Measurements from ENCODE around the gene FAM222A.

The FAM222A gene

GRCh38 chr12:109768901-109769670, 55.5 kb downstream of the FAM222A start:
- TF ChIP-seq CTCF (IDR thresholded peaks at IDR 0.05; ENCODE audit: insufficient read depth, low read length, poor library complexity, severe bottlenecking) (no peak), EZH2phosphoT487 (conservative IDR thresholded peaks at IDR 0.05; ENCODE audit: low read length) (no peak)
- no peak overlapping the region for H2AFZ ChIP-seq (ENCODE audit: low read depth, low read length, severe bottlenecking)

GRCh38 chr12:109770104-109770860, 56.7 kb downstream of the FAM222A start:
- no peaks in the 10 kb centered on the region for H3K79me2 ChIP-seq (ENCODE audit: insufficient read depth, low read length)
- H3K4me3 ChIP-seq (ENCODE audit: insufficient read depth, low read length, poor library complexity, severe bottlenecking) = no peak overlapping the region
- no peaks in the 10 kb centered on the region for H3K27me3 ChIP-seq (ENCODE audit: low read length)
- H3K27ac ChIP-seq (ENCODE audit: low read depth, low read length) = no peak overlapping the region
- no peaks in the 10 kb centered on the region for H3K9me2 ChIP-seq (replicated peaks; ENCODE audit: insufficient read depth, low read length)
- H3K4me2 ChIP-seq (ENCODE audit: low read depth, low read length, poor library complexity, severe bottlenecking) = no peak overlapping the region
- no peaks in the 10 kb centered on the region for H4K20me1 ChIP-seq (ENCODE audit: low read depth, low read length)
- TF ChIP-seq CTCF (IDR thresholded peaks at IDR 0.05; ENCODE audit: insufficient read depth, low read length, poor library complexity, severe bottlenecking) = no peak
- no peak for TF ChIP-seq EZH2phosphoT487 (conservative IDR thresholded peaks at IDR 0.05; ENCODE audit: low read length)
- no peaks in the 10 kb centered on the region for H3F3A ChIP-seq (ENCODE audit: insufficient read depth)
- no peaks in the 10 kb centered on the region for H3K36me3 ChIP-seq (ENCODE audit: low read length)
- H3K9me3 ChIP-seq (ENCODE audit: insufficient read depth, low read length) = no peaks in the 10 kb centered on the region
- no peak overlapping the region for H3K9ac ChIP-seq (ENCODE audit: low read length)
- H2AFZ ChIP-seq (ENCODE audit: low read depth, low read length, severe bottlenecking) = no peak overlapping the region

More at GRCh38 chr12:109768901-109769670, 55.5 kb downstream of the FAM222A start:
- H3K36me3 ChIP-seq (ENCODE audit: low read length) = no peaks in the 10 kb centered on the region
- no peak overlapping the region for H3K4me3 ChIP-seq (ENCODE audit: insufficient read depth, low read length, poor library complexity, severe bottlenecking)
- no peak overlapping the region for H3K27ac ChIP-seq (ENCODE audit: low read depth, low read length)
- H3K4me2 ChIP-seq (ENCODE audit: low read depth, low read length, poor library complexity, severe bottlenecking) = no peak overlapping the region
- no peaks in the 10 kb centered on the region for H3K27me3 ChIP-seq (ENCODE audit: low read length)
- H3K79me2 ChIP-seq (ENCODE audit: insufficient read depth, low read length) = no peaks in the 10 kb centered on the region
- no peaks in the 10 kb centered on the region for H3K9me3 ChIP-seq (ENCODE audit: insufficient read depth, low read length)
- no peaks in the 10 kb centered on the region for H4K20me1 ChIP-seq (ENCODE audit: low read depth, low read length)
- H3K9ac ChIP-seq (ENCODE audit: low read length) = no peak overlapping the region
- H3F3A ChIP-seq (ENCODE audit: insufficient read depth) = no peaks in the 10 kb centered on the region
- no peaks in the 10 kb centered on the region for H3K9me2 ChIP-seq (replicated peaks; ENCODE audit: insufficient read depth, low read length)

GRCh38 chr12:109770861-109771670, 57.4 kb downstream of the FAM222A start:
- Histone ChIP-seq H3K9me3 (ENCODE audit: insufficient read depth, low read length) (no peaks in the 10 kb centered on the region), H3K27me3 (ENCODE audit: low read length) (no peaks in the 10 kb centered on the region), H3F3A (ENCODE audit: insufficient read depth) (no peaks in the 10 kb centered on the region), H4K20me1 (ENCODE audit: low read depth, low read length) (no peaks in the 10 kb centered on the region), H2AFZ (ENCODE audit: low read depth, low read length, severe bottlenecking) (no peak overlapping the region), H3K79me2 (ENCODE audit: insufficient read depth, low read length) (no peaks in the 10 kb centered on the region), H3K36me3 (ENCODE audit: low read length) (no peaks in the 10 kb centered on the region), H3K9ac (ENCODE audit: low read length) (no peak overlapping the region), H3K27ac (ENCODE audit: low read depth, low read length) (no peak overlapping the region), H3K4me2 (ENCODE audit: low read depth, low read length, poor library complexity, severe bottlenecking) (no peak overlapping the region), H3K4me3 (ENCODE audit: insufficient read depth, low read length, poor library complexity, severe bottlenecking) (no peak overlapping the region), H3K9me2 (replicated peaks; ENCODE audit: insufficient read depth, low read length) (no peaks in the 10 kb centered on the region)
- no peak for TF ChIP-seq EZH2phosphoT487 (conservative IDR thresholded peaks at IDR 0.05; ENCODE audit: low read length)
- TF ChIP-seq CTCF (IDR thresholded peaks at IDR 0.05; ENCODE audit: insufficient read depth, low read length, poor library complexity, severe bottlenecking) = no peak

Measured in SU-DHL-6 (cell line).